HepG2 (cell line): ENCODE measurements around the gene STYX. TPM values are rescaled to one million over a fixed set of nuclear protein-coding genes. Genes with fewer than 3 reads are reported as not detected.

Experiments used
- ATAC-seq: fragments of 200-7000 bp; cut with Tn5 transposase; 3 replicates; pipeline ENCODE4 v1.9.1; 2020; ENCODE audit warnings: mild to moderate bottlenecking, moderate library complexity
- BruUV-seq: library from RNA; stranded (reverse); fragments of 400-500 nt; replicated peaks from 2 replicates; lab custom pipeline; 2021; lab: Mats Ljungman, UMichigan
- CTCF ChIA-PET: fragments of 300-600 bp; formaldehyde crosslinking; extraction: SDS; loops from one replicate; lab custom pipeline; 2021; ENCODE audit warnings: low total read pairs, inconsistent platforms, low intra/inter-chr PET ratio; lab: Yijun Ruan, JAX
- POLR2A ChIA-PET: fragments of 350-600 bp; sonication (Branson Sonifier 250); formaldehyde crosslinking; loops from one replicate; lab custom pipeline; 2020; ENCODE audit warnings: antibody characterized with exemption, inconsistent platforms; lab: Yijun Ruan, JAX
- DNase-seq: peaks from one replicate; pipeline ENCODE4 v3.0.0-alpha.2; 2015; ENCODE audit warnings: low spot score
- FAIRE-seq: peaks from 3 replicates; lab custom pipeline; 2011; peaks lifted over from hg19 to GRCh38; lab: Jason Lieb, UNC
- H2AFZ ChIP-seq: one replicate; pipeline ENCODE4 v1.6.1; 2011; ENCODE audit warnings: low read length, inconsistent platforms
- H3K27ac ChIP-seq: fragments of 300-600 bp; 3 replicates; pipeline ENCODE4 v1.8.0; 2011; ENCODE audit warnings: mixed run types, mild to moderate bottlenecking, mixed read lengths, low read length, inconsistent platforms; ENCODE audit not compliant: insufficient read depth; ENCODE audit errors: extremely low read length
- H3K27me3 ChIP-seq, 2 experiments: fragments of 200-600 bp in 1 of 2; 2 replicates in 1 of 2; 3 replicates in 1 of 2; pipeline versions ENCODE4 v1.6.0 to v1.8.0; 2011; ENCODE audit warnings: low read length in 2 of 2, mild to moderate bottlenecking in 2 of 2, moderate library complexity in 2 of 2, inconsistent platforms in 1 of 2; ENCODE audit not compliant: insufficient read depth in 2 of 2, control insufficient read depth in 1 of 2
- H3K36me3 ChIP-seq, 2 experiments: fragments of 200-600 bp in 1 of 2; replicated peaks in 1 of 2; 2 replicates in 1 of 2; 3 replicates in 1 of 2; pipeline versions ENCODE4 v1.5.1 to v1.8.0; 2011; ENCODE audit warnings: low read length in 2 of 2, inconsistent platforms in 1 of 2; ENCODE audit not compliant: insufficient read depth in 2 of 2, control insufficient read depth in 1 of 2
- H3K4me1 ChIP-seq: 2 replicates; pipeline ENCODE4 v1.5.1; 2012; ENCODE audit warnings: low read length, inconsistent platforms; ENCODE audit not compliant: insufficient read depth
- H3K4me2 ChIP-seq: 2 replicates; pipeline ENCODE4 v1.6.0; 2011; ENCODE audit warnings: low read depth, low read length, inconsistent platforms
- H3K4me3 ChIP-seq, 3 experiments: fragments of 200-600 bp in 1 of 3; sonication (generic), shearing (Covaris generic) in 1 of 3; replicated peaks in 1 of 3; 2 replicates each; pipeline ENCODE4 v1.5.1; 2011 to 2016; ENCODE audit warnings: low read length in 3 of 3, inconsistent platforms in 2 of 3, low read depth in 2 of 3, mild to moderate bottlenecking in 2 of 3, control low read depth in 1 of 3, mixed read lengths in 1 of 3; ENCODE audit not compliant: insufficient read depth in 1 of 3
- H3K79me2 ChIP-seq: one replicate; pipeline ENCODE4 v1.6.1; 2011; ENCODE audit warnings: low read length, inconsistent platforms; ENCODE audit not compliant: insufficient read depth
- H3K9ac ChIP-seq: 2 replicates; pipeline ENCODE4 v1.6.0; 2011; ENCODE audit warnings: mild to moderate bottlenecking, low read depth, low read length, inconsistent platforms; ENCODE audit not compliant: insufficient read depth
- H3K9me3 ChIP-seq: 2 replicates; pipeline ENCODE4 v1.5.1; 2012; ENCODE audit warnings: mild to moderate bottlenecking, low read length
- H4K20me1 ChIP-seq: 2 replicates; pipeline ENCODE4 v1.6.0; 2011; ENCODE audit warnings: inconsistent platforms, mild to moderate bottlenecking, low read length, moderate library complexity; ENCODE audit not compliant: insufficient read depth
- CBFB ChIP-seq: sonication (generic); formaldehyde crosslinking; IDR thresholded peaks from 2 replicates; pipeline ENCODE4 v1.4.0; 2020; ENCODE audit warnings: missing genetic modification reagents
- RNF2 ChIP-seq: fragments of 450-650 bp; conservative IDR thresholded peaks from 2 replicates; pipeline ENCODE4 v1.6.1; 2016; ENCODE audit warnings: low read depth
- ZNF274 ChIP-seq: sonication (generic); formaldehyde crosslinking; IDR thresholded peaks from 2 replicates; pipeline ENCODE4 v1.5.1; 2020; ENCODE audit warnings: mild to moderate bottlenecking, missing genetic modification reagents
- in situ Hi-C: cut with HindIII; loops from 2 replicates; pipeline ENCODE4 v1.10.0; 2017; ENCODE audit warnings: low pct_unique_long_range_greater_than_20kb; ENCODE audit not compliant: extremely low pct_ligation_motif_present
- intact Hi-C: fragments of 100-400 bp; cut with micrococcal nuclease; formaldehyde crosslinking; loops from one replicate; pipeline ENCODE4 v1.10.0; 2022; ENCODE audit not compliant: unreplicated experiment
- polyA plus RNA-seq, 8 experiments: library from polyadenylated mRNA; depleted of rRNA in 3 of 8; stranded (reverse) in 7 of 8; unstranded in 1 of 8; fragments of >200 nt; fragmentation: Illumina TruSeq in 4 of 8; extraction: Trizol in 4 of 8; gene quantifications; 2 replicates each; pipeline versions ENCODE4 v1.2.1 to v1.2.3, GENCODE V29; 2011 to 2016; ENCODE audit warnings: low read depth in 4 of 8, missing spikeins in 1 of 8, mixed read lengths in 1 of 8; ENCODE audit not compliant: insufficient read depth in 1 of 8
- total RNA-seq, 5 experiments: library from RNA; depleted of rRNA; stranded (reverse); fragments of >200 nt; fragmentation: Illumina TruSeq; extraction: Trizol; gene quantifications; 2 replicates each; pipeline ENCODE4 v1.2.3, GENCODE V29; 2016; ENCODE audit warnings: low read depth in 1 of 5
- TF ChIP-seq, protein P1 (sequence below): fragments of 450-650 bp; IDR thresholded peaks from 2 replicates; pipeline ENCODE4 v1.6.1; 2017; ENCODE audit warnings: mild to moderate bottlenecking

The STYX gene
- total and polyA plus RNA-seq, 2 of the 13 experiments (the other 11 are each of a cell fraction or from before 2014, with no cell fraction given) = 6.6 to 10.9 TPM

DNA sequence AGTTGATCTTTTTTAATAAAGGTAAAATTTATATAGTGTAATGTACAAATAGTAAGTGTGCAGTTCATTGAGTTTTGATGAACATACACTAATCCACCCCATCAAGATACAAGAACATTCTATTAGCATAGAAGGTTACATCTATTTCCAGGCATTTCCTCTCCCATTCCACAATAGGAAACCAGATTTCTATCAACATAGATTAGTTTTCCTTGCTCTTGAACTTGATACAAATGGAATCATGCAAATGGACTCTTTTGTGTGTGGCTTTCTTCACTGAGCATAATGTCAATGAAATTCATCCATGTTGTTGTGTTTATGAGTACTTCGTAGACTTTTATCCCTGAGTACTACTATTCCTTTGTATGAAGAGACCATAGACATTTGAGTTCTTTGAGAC lies 10.8 kb downstream of the STYX start (continued):
- TF ChIP-seq, protein P1, sequence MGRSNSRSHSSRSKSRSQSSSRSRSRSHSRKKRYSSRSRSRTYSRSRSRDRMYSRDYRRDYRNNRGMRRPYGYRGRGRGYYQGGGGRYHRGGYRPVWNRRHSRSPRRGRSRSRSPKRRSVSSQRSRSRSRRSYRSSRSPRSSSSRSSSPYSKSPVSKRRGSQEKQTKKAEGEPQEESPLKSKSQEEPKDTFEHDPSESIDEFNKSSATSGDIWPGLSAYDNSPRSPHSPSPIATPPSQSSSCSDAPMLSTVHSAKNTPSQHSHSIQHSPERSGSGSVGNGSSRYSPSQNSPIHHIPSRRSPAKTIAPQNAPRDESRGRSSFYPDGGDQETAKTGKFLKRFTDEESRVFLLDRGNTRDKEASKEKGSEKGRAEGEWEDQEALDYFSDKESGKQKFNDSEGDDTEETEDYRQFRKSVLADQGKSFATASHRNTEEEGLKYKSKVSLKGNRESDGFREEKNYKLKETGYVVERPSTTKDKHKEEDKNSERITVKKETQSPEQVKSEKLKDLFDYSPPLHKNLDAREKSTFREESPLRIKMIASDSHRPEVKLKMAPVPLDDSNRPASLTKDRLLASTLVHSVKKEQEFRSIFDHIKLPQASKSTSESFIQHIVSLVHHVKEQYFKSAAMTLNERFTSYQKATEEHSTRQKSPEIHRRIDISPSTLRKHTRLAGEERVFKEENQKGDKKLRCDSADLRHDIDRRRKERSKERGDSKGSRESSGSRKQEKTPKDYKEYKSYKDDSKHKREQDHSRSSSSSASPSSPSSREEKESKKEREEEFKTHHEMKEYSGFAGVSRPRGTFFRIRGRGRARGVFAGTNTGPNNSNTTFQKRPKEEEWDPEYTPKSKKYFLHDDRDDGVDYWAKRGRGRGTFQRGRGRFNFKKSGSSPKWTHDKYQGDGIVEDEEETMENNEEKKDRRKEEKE = no peak

DNA sequence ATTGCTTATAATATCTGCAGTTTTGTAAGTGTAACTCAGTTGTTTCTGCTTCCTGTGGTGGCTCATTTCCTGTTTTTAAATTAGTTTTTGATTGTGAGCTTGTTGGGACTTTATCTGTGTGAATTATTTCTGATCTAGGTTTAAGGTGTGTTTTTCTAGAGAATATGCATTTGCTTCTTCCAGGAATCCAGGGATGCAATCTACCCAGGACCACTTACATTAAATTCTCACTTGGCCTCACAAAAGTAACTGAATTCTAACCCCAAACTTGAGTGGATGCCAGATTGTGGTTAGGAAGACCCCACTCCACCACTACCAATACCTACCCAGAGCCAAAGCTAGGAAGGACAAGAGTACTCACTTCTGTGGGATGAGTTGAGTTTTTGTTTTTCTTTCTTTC lies 11.9 kb downstream of the STYX start:
- TF ChIP-seq ZNF274 (CRISPR knock-in tag) = no peak
- no peak for TF ChIP-seq RNF2
- no peak for TF ChIP-seq CBFB (CRISPR knock-in tag)
- FAIRE-seq = no peak

More for the DNA sequence above, 11.9 kb downstream of the STYX start:
- intact Hi-C loops = no loop called here
- DNase-seq (no peak), ATAC-seq (no peak)
- Histone ChIP-seq H3K79me2 (peaks cover 59% of the 10 kb centered on the region), H2AFZ (no peak overlapping the region), H3K9ac (no peak overlapping the region), H3K27me3 (no peaks in the 10 kb centered on the region), H3K9me3 (no peaks in the 10 kb centered on the region), H3K4me1 (peaks cover 20% of the 10 kb centered on the region), H3K4me2 (no peak overlapping the region), H4K20me1 (no peaks in the 10 kb centered on the region), H3K4me3 (no peak overlapping the region), H3K36me3 (peaks cover 0 to 13% of the 10 kb centered on the region in 2 experiments; a peak in 2 of 5 replicates), H3K27ac (no peak overlapping the region)
- ChIA-PET POLR2A (interaction anchor here (1.7 kb wide), 1 partner anchor 13 kb away, joined by 4 read pairs; no protein-coding TSS in a partner anchor), CTCF (no interaction called here)
- in situ Hi-C loops = no loop called here
- BruUV-seq = no TSS peak
